MCF 10A (cell line): ENCODE results near the gene TBC1D10A. TPM values are rescaled to one million over a fixed set of nuclear protein-coding genes. Genes with fewer than 3 reads are reported as not detected.

ENCODE experiments used
- BruUV-seq: library from RNA; stranded (reverse); fragments of 400-500 nt; replicated peaks from 2 replicates; lab custom pipeline; 2021; lab: Mats Ljungman, UMichigan
- CTCF ChIA-PET: fragments of 300-600 bp; sonication (Branson Sonifier 250); formaldehyde crosslinking; extraction: SDS; loops from one replicate; lab custom pipeline; 2021; ENCODE audit warnings: antibody characterized with exemption, inconsistent platforms; lab: Yijun Ruan, JAX
- POLR2A ChIA-PET: fragments of 300-600, 350-650 bp; sonication (Branson Sonifier 250); formaldehyde crosslinking; extraction: SDS; loops from one replicate; lab custom pipeline; 2020; ENCODE audit warnings: antibody characterized with exemption, inconsistent platforms; lab: Yijun Ruan, JAX
- DNase-seq: peaks from one replicate; pipeline ENCODE4 v3.0.0-alpha.2; 2018; ENCODE audit not compliant: unreplicated experiment
- H3K27ac Mint-ChIP-seq: one replicate; pipeline ENCODE4 v1.8.0; 2022; ENCODE audit warnings: mild to moderate bottlenecking, low read depth, mixed read lengths; ENCODE audit not compliant: unreplicated experiment
- H3K27me3 Mint-ChIP-seq: one replicate; pipeline ENCODE4 v1.8.0; 2022; ENCODE audit warnings: mixed read lengths; ENCODE audit not compliant: insufficient read depth, unreplicated experiment
- H3K36me3 Mint-ChIP-seq: one replicate; pipeline ENCODE4 v1.8.0; 2022; ENCODE audit warnings: mild to moderate bottlenecking, moderate library complexity, mixed read lengths; ENCODE audit not compliant: insufficient read depth, unreplicated experiment
- H3K4me1 Mint-ChIP-seq: one replicate; pipeline ENCODE4 v1.8.0; 2022; ENCODE audit warnings: mixed read lengths; ENCODE audit not compliant: insufficient read depth, unreplicated experiment
- H3K4me3 Mint-ChIP-seq: one replicate; pipeline ENCODE4 v1.8.0; 2022; ENCODE audit warnings: mild to moderate bottlenecking, moderate library complexity, mixed read lengths; ENCODE audit not compliant: unreplicated experiment
- H3K9me3 Mint-ChIP-seq: one replicate; pipeline ENCODE4 v1.8.0; 2022; ENCODE audit warnings: mixed read lengths; ENCODE audit not compliant: unreplicated experiment
- CTCF ChIP-seq: fragments of 200-600 bp; IDR thresholded peaks from one replicate; pipeline ENCODE4 v1.8.0; 2022; ENCODE audit warnings: antibody characterized with exemption, mild to moderate bottlenecking; ENCODE audit not compliant: unreplicated experiment
- intact Hi-C: fragments of 100-400 bp; cut with micrococcal nuclease; formaldehyde crosslinking; loops from 2 replicates; pipeline ENCODE4 v1.14.1; 2022
- total RNA-seq: library from RNA; stranded (reverse); gene quantifications from 2 replicates; pipeline ENCODE4 v1.2.3, GENCODE V29; 2022

TBC1D10A gene
- total RNA-seq, 1 experiment from 2014 or later, result 11.1 TPM

- Mint-ChIP-seq H3K27ac (no peak overlapping the region), H3K36me3 (peaks cover 6% of the 10 kb centered on the region), H3K27me3 (no peaks in the 10 kb centered on the region), H3K4me1 (no peaks in the 10 kb centered on the region), H3K4me3 (no peak overlapping the region), H3K9me3 (no peaks in the 10 kb centered on the region)
- DNase-seq, result no peak
- ChIA-PET POLR2A (interaction anchor here (0.8 to 1.6 kb wide), 4 partner anchors 21 to 163 kb away, joined by 3 to 4 read pairs (median 4); partner anchors contain the start of gene CASTOR1), CTCF (interaction anchor here (0.6 to 1.4 kb wide), 3 partner anchors 20 to 249 kb away, joined by 3 to 5 read pairs (median 3); no protein-coding TSS in a partner anchor)
- intact Hi-C loops, result no loop called here
- no TSS peak for BruUV-seq
- TF ChIP-seq CTCF, result no peak
These were observed 41.7 kb upstream of the TBC1D10A start for GRCh38 chr22:30368420-30368819.

- H3K27ac Mint-ChIP-seq, result no peak overlapping the region
- no peaks in the 10 kb centered on the region for H3K36me3 Mint-ChIP-seq
- no peaks in the 10 kb centered on the region for H3K9me3 Mint-ChIP-seq
- no peak for DNase-seq
- TF ChIP-seq CTCF, result no peak
- H3K4me1 Mint-ChIP-seq, result no peaks in the 10 kb centered on the region
- ChIA-PET POLR2A (interaction anchor here (2.9 kb wide), 1 partner anchor 10 kb away, joined by 10 read pairs; the partner anchor contains the start of genes CCDC157 and SF3A1), CTCF (interaction anchor here (0.9 to 1.1 kb wide), 3 partner anchors 78 to 258 kb away, joined by 3 to 4 read pairs (median 3); no protein-coding TSS in a partner anchor)
- BruUV-seq, result no TSS peak
- intact Hi-C loops, result no loop called here
- no peaks in the 10 kb centered on the region for H3K27me3 Mint-ChIP-seq
- H3K4me3 Mint-ChIP-seq, result no peak overlapping the region
These were observed 39.1 kb upstream of the TBC1D10A start for GRCh38 chr22:30365891-30366290.

DNA sequence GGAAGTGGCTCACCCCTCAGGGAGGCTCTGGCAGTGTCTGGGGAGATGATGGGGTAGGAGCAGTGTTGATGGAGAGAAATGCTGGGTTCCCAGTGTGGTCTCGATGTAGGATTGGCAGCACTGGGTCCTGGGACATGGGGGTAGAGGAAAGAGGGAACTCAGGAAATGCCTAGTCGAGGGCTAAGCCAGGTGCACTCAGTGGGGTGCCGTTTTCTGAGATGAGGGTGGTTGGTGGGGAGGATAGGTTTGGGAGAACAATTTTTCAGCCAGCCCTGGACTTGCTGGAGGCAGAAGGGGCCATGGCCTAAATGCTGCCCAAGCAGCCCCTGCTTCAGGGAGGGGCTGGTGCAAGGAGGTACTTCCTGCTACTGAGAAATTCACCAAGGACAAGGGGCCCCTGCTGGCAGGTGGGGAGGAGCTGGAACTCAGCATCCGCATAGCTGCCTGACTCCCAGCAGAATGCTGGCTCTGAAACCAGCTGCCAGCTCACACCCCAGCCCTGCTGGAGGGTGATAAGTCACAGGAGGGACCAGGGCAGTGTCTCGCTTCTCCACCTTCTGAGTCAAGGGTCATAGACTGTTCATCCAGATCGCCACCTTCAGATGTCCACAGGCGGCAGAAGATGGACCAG, 36.0 kb upstream of the TBC1D10A start:
- intact Hi-C loops, result no loop called here
- no peak for DNase-seq
- no TSS peak for BruUV-seq
- H3K4me3 Mint-ChIP-seq, result no peak overlapping the region
- ChIA-PET POLR2A (no interaction called here), CTCF (interaction anchor here (0.5 to 0.6 kb wide), 2 partner anchors 46 to 918 kb away, joined by 3 read pairs; no protein-coding TSS in a partner anchor)
- no peaks in the 10 kb centered on the region for H3K27me3 Mint-ChIP-seq
- no peak for TF ChIP-seq CTCF
- H3K4me1 Mint-ChIP-seq, result peaks cover 5% of the 10 kb centered on the region
- H3K27ac Mint-ChIP-seq, result no peak overlapping the region
- no peaks in the 10 kb centered on the region for H3K36me3 Mint-ChIP-seq
- no peaks in the 10 kb centered on the region for H3K9me3 Mint-ChIP-seq

DNA sequence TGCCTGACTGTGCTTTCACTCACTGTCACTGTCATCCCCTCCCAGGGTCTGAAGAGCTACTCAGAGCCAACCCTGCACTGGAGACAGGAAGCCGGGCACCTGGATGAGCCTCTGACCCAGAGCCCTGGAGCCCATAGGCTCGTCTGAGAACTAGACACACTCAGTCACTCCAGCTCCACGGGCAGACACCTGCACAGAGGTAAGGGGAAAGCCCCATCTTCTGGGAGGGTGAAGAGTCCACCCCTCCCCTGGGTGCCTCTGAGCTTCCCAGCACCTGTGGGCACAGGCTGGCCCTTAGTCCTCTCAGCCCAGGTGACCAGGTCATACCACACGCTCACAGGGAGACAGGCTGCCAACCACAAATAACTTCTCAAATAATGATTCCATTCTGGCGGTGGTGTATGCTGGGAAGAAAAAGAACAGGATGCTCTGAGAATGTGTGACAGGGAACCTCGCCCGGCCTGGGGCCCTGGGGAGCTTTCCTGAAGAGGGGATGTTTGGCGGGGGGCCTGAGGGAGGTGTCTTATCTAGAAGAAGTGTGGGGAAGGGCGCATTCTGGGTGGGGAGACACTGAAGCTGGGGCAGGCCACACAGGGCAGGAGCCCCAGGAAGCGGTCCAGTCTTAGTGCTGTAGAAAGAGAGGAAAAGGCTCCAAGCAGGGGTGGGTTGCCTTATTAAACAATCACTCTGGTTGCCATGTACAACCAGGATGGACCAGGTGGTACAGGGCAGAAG, 35.3 kb upstream of the TBC1D10A start:
- H3K4me3 Mint-ChIP-seq, result no peak overlapping the region
- no peak for DNase-seq
- BruUV-seq, result no TSS peak
- ChIA-PET POLR2A (no interaction called here), CTCF (interaction anchor here (0.5 to 0.6 kb wide), 2 partner anchors 45 to 917 kb away, joined by 3 read pairs; no protein-coding TSS in a partner anchor)
- H3K4me1 Mint-ChIP-seq, result peaks cover 5% of the 10 kb centered on the region
- intact Hi-C loops, result no loop called here
- no peak for TF ChIP-seq CTCF
- no peaks in the 10 kb centered on the region for H3K27me3 Mint-ChIP-seq
- H3K27ac Mint-ChIP-seq, result no peak overlapping the region
- no peaks in the 10 kb centered on the region for H3K36me3 Mint-ChIP-seq
- H3K9me3 Mint-ChIP-seq, result no peaks in the 10 kb centered on the region
